ENCODE measurements around the gene B4GALNT3.

The B4GALNT3 gene

GRCh38 chr12:541676-542324, 82.1 kb downstream of the B4GALNT3 start:
- DNase-seq, result no peak

- no peak for DNase-seq
These were observed 82.8 kb downstream of the B4GALNT3 start for GRCh38 chr12:542395-543113.

- DNase-seq, result no peak
These were observed 83.3 kb downstream of the B4GALNT3 start for GRCh38 chr12:543114-543451.

- DNase-seq, result no peak
These were observed 84.4 kb downstream of the B4GALNT3 start for GRCh38 chr12:544142-544541.

- no peak for DNase-seq
These were observed 85.3 kb downstream of the B4GALNT3 start for GRCh38 chr12:544941-545635.

GRCh38 chr12:545835-546234, 86.1 kb downstream of the B4GALNT3 start:
- no peak for DNase-seq

- no peak for DNase-seq
These were observed 86.7 kb downstream of the B4GALNT3 start for GRCh38 chr12:546265-546919.

- peak; percentile 40 for DNase-seq
These were observed 87.4 kb downstream of the B4GALNT3 start for GRCh38 chr12:546920-547845.

GRCh38 chr12:547883-548470, 88.2 kb downstream of the B4GALNT3 start:
- DNase-seq, result no peak

GRCh38 chr12:549476-550082, 89.8 kb downstream of the B4GALNT3 start:
- no peak for DNase-seq

GRCh38 chr12:550473-551260, 90.9 kb downstream of the B4GALNT3 start:
- no peak for DNase-seq

GRCh38 chr12:552466-552865, 92.7 kb downstream of the B4GALNT3 start:
- no peak for DNase-seq

GRCh38 chr12:553216-554000, 93.7 kb downstream of the B4GALNT3 start:
- no peak for DNase-seq

- DNase-seq, result no peak
These were observed 94.2 kb downstream of the B4GALNT3 start for GRCh38 chr12:554001-554285.

- DNase-seq, result no peak
These were observed 96.8 kb downstream of the B4GALNT3 start for GRCh38 chr12:556498-556897.

GRCh38 chr12:558580-558979, 98.8 kb downstream of the B4GALNT3 start:
- DNase-seq, result no peak

GRCh38 chr12:559208-559905, 99.6 kb downstream of the B4GALNT3 start:
- no peak for DNase-seq

- no peak for DNase-seq
These were observed 100.2 kb downstream of the B4GALNT3 start for GRCh38 chr12:559906-560455.

GRCh38 chr12:560691-561390, 101.1 kb downstream of the B4GALNT3 start:
- no peak for DNase-seq
